ENCODE measurements around the gene ATP8B1.

ATP8B1 gene

DNA sequence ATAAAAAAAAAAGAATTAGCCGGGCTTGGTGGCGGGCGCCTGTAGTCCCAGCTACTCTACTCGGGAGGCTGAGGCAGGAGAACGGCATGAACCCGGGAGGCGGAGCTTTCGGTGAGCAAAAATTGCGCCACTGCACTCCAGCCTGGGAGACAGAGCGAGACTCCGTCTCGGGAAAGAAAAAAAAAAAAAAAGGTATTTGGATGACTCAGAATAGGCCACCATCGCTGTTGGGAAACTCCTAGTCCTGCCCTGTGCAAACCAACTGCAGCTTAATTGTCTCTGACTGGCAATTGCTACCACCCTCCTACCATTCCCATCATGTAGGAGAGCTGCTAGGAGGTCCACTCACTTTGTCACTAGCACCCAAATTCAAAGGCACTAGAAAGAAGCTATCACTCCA, 43.5 kb downstream of the ATP8B1 start:
- Histone ChIP-seq H3K18ac (ENCODE audit: low read length) (no peak overlapping the region), H3K23ac (ENCODE audit: low read length) (no peak overlapping the region), H3K56ac (ENCODE audit: low read length) (no peak overlapping the region), H3K27me3 (ENCODE audit: insufficient read depth, low read length, poor library complexity) (no peaks in the 10 kb centered on the region), H4K8ac (ENCODE audit: low read depth, low read length) (no peak overlapping the region), H3K4ac (ENCODE audit: low read depth, low read length) (no peak overlapping the region), H2BK5ac (ENCODE audit: low read length) (no peak overlapping the region), H3K36me3 (ENCODE audit: control insufficient read depth, insufficient read depth, low read length) (no peaks in the 10 kb centered on the region), H3K79me2 (ENCODE audit: control insufficient read depth, insufficient read depth, low read length) (no peaks in the 10 kb centered on the region), H2BK15ac (replicated peaks; ENCODE audit: low read depth) (no peak overlapping the region), H3K4me1 (ENCODE audit: control insufficient read depth, low read depth, low read length) (no peaks in the 10 kb centered on the region), H3K79me1 (ENCODE audit: low read length) (no peaks in the 10 kb centered on the region), H3K4me2 (ENCODE audit: low read length) (no peak overlapping the region), H4K5ac (ENCODE audit: low read length) (no peak overlapping the region), H2BK120ac (ENCODE audit: low read depth, low read length) (no peak overlapping the region), H3K27ac (ENCODE audit: low read depth, low read length) (no peak overlapping the region), H3K4me3 (ENCODE audit: low read length) (no peak overlapping the region), H3K9ac (ENCODE audit: low read length) (no peak overlapping the region), H2AK5ac (ENCODE audit: low read length) (no peak overlapping the region)
- no CpG with 5 or more reads among the region's 13 CpGs for WGBS (ENCODE audit: extremely low coverage, insufficient coverage, low lambda C conversion rate)
- no peak for DNase-seq

DNA sequence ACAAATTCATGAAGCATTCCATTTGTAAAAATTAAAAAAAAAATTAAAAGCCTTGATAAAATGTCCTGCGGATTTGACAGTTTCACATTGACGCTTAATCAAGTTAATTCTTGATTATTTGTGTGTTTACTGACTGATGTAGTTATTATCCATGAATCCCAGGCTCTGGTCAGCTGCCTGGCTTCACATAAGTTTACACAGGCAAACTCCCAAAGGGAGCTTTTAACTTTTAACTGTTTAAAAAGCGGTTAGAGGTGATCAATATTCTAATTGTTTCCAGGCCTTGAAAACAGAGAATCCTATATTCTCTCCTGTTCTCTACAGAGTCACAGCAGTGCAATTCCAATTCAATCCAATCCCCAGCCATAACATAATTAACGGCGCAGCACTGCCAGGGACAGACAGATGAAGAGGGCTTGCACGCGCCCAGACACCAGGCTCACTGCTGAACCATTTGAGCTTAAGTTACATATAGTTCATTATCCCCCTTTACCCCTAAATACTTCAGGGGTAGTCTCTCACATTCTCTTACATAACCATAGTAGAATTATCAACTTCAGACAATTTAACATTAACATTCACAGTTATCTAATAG, 47.5 kb downstream of the ATP8B1 start:
- Histone ChIP-seq H3K36me3 (ENCODE audit: control insufficient read depth, insufficient read depth, low read length) (no peaks in the 10 kb centered on the region), H2BK15ac (replicated peaks; ENCODE audit: low read depth) (no peak overlapping the region), H3K79me1 (ENCODE audit: low read length) (no peaks in the 10 kb centered on the region), H3K4me3 (ENCODE audit: low read length) (no peak overlapping the region), H2AK5ac (ENCODE audit: low read length) (no peak overlapping the region), H3K27ac (ENCODE audit: low read depth, low read length) (no peak overlapping the region), H2BK5ac (ENCODE audit: low read length) (no peak overlapping the region), H4K5ac (ENCODE audit: low read length) (no peak overlapping the region), H3K18ac (ENCODE audit: low read length) (no peak overlapping the region), H3K79me2 (ENCODE audit: control insufficient read depth, insufficient read depth, low read length) (no peaks in the 10 kb centered on the region), H4K8ac (ENCODE audit: low read depth, low read length) (no peak overlapping the region), H3K56ac (ENCODE audit: low read length) (no peak overlapping the region), H3K27me3 (ENCODE audit: insufficient read depth, low read length, poor library complexity) (no peaks in the 10 kb centered on the region), H3K4me2 (ENCODE audit: low read length) (no peak overlapping the region), H3K9ac (ENCODE audit: low read length) (no peak overlapping the region), H3K23ac (ENCODE audit: low read length) (no peak overlapping the region), H2BK120ac (ENCODE audit: low read depth, low read length) (no peak overlapping the region), H3K4ac (ENCODE audit: low read depth, low read length) (no peak overlapping the region), H3K4me1 (ENCODE audit: control insufficient read depth, low read depth, low read length) (no peaks in the 10 kb centered on the region)
- no peak for DNase-seq
- no CpG with 5 or more reads among the region's 7 CpGs for WGBS (ENCODE audit: extremely low coverage, insufficient coverage, low lambda C conversion rate)

DNA sequence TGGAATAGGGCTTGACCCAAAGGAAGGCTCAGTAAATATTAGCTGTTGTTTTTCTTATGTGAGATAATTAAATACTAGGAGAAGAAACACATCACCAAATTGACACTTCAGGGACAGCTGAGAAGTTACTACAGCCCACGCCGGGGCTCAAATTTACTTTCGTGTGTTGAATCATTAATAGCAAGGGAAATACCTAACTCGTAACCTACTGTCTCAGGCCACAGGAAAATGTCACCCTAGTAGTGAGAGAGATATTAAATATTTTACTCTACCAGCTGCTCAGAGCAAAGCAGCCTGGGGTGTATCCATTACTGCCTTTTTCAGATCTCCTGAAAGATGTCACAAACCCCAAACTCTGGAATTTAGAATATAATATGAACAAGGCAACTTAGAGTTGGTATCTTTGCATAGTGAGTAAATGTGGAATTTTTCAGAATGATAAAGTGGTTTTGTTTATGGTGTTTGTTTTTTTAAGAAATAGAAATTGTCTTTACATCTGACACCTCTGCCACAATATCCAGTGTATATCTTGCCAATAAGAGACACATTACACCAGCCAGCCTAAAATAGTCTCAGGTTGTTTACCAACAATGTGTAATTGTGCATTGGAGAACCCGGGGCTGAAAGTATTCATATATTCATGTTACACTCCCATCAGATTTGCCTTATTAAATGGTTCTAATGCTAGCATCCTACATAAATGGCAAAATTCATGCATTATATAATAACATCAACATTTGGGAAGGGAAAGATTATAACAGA, 48.4 kb downstream of the ATP8B1 start:
- no peak for DNase-seq
- H3K56ac ChIP-seq (ENCODE audit: low read length) = no peak overlapping the region
- WGBS (ENCODE audit: extremely low coverage, insufficient coverage, low lambda C conversion rate) = no CpG with 5 or more reads among the region's 5 CpGs
- no peak overlapping the region for H2BK15ac ChIP-seq (replicated peaks; ENCODE audit: low read depth)
- H4K5ac ChIP-seq (ENCODE audit: low read length) = no peak overlapping the region
- H3K23ac ChIP-seq (ENCODE audit: low read length) = no peak overlapping the region
- no peak overlapping the region for H3K4ac ChIP-seq (ENCODE audit: low read depth, low read length)
- no peak overlapping the region for H3K27ac ChIP-seq (ENCODE audit: low read depth, low read length)
- H3K4me2 ChIP-seq (ENCODE audit: low read length) = no peak overlapping the region
- no peaks in the 10 kb centered on the region for H3K27me3 ChIP-seq (ENCODE audit: insufficient read depth, low read length, poor library complexity)
- no peak overlapping the region for H4K8ac ChIP-seq (ENCODE audit: low read depth, low read length)
- no peak overlapping the region for H3K9ac ChIP-seq (ENCODE audit: low read length)
- no peak overlapping the region for H2BK5ac ChIP-seq (ENCODE audit: low read length)
- no peaks in the 10 kb centered on the region for H3K36me3 ChIP-seq (ENCODE audit: control insufficient read depth, insufficient read depth, low read length)
- no peaks in the 10 kb centered on the region for H3K4me1 ChIP-seq (ENCODE audit: control insufficient read depth, low read depth, low read length)
- H3K4me3 ChIP-seq (ENCODE audit: low read length) = no peak overlapping the region
- no peak overlapping the region for H3K18ac ChIP-seq (ENCODE audit: low read length)
- no peak overlapping the region for H2AK5ac ChIP-seq (ENCODE audit: low read length)
- no peaks in the 10 kb centered on the region for H3K79me2 ChIP-seq (ENCODE audit: control insufficient read depth, insufficient read depth, low read length)
- no peaks in the 10 kb centered on the region for H3K79me1 ChIP-seq (ENCODE audit: low read length)
- no peak overlapping the region for H2BK120ac ChIP-seq (ENCODE audit: low read depth, low read length)

DNA sequence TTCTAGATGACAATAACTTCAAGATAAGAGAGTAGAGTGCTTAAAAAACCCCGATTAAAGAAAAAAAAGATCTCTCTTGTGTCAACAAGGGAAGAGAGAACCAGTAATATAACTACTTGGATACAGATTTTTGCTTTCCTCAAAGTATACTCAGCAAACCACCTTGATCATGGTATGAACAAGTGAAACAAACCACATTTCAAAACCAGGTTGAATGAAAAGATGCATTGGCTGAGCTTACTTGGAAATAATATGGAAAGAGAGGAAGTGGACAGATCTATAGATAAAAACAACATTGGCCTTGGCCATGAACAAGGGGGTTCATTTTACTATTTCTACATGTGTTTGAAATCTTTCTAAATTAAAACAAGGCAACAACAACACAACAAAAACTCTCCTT, 50.1 kb downstream of the ATP8B1 start:
- H3K4me1 ChIP-seq (ENCODE audit: control insufficient read depth, low read depth, low read length) = peaks cover 2% of the 10 kb centered on the region
- H4K5ac ChIP-seq (ENCODE audit: low read length) = no peak overlapping the region
- DNase-seq = no peak
- no peak overlapping the region for H2BK15ac ChIP-seq (replicated peaks; ENCODE audit: low read depth)
- H3K56ac ChIP-seq (ENCODE audit: low read length) = no peak overlapping the region
- H2BK120ac ChIP-seq (ENCODE audit: low read depth, low read length) = no peak overlapping the region
- H3K79me1 ChIP-seq (ENCODE audit: low read length) = no peaks in the 10 kb centered on the region
- H3K27ac ChIP-seq (ENCODE audit: low read depth, low read length) = no peak overlapping the region
- H4K8ac ChIP-seq (ENCODE audit: low read depth, low read length) = no peak overlapping the region
- WGBS (ENCODE audit: extremely low coverage, insufficient coverage, low lambda C conversion rate) = no CpG with 5 or more reads among the region's 1 CpG
- no peak overlapping the region for H3K4ac ChIP-seq (ENCODE audit: low read depth, low read length)
- no peak overlapping the region for H3K4me3 ChIP-seq (ENCODE audit: low read length)
- no peak overlapping the region for H3K18ac ChIP-seq (ENCODE audit: low read length)
- no peaks in the 10 kb centered on the region for H3K27me3 ChIP-seq (ENCODE audit: insufficient read depth, low read length, poor library complexity)
- no peak overlapping the region for H2AK5ac ChIP-seq (ENCODE audit: low read length)
- no peak overlapping the region for H3K4me2 ChIP-seq (ENCODE audit: low read length)
- H2BK5ac ChIP-seq (ENCODE audit: low read length) = no peak overlapping the region
- no peak overlapping the region for H3K9ac ChIP-seq (ENCODE audit: low read length)
- no peaks in the 10 kb centered on the region for H3K36me3 ChIP-seq (ENCODE audit: control insufficient read depth, insufficient read depth, low read length)
- H3K79me2 ChIP-seq (ENCODE audit: control insufficient read depth, insufficient read depth, low read length) = no peaks in the 10 kb centered on the region
- no peak overlapping the region for H3K23ac ChIP-seq (ENCODE audit: low read length)

DNA sequence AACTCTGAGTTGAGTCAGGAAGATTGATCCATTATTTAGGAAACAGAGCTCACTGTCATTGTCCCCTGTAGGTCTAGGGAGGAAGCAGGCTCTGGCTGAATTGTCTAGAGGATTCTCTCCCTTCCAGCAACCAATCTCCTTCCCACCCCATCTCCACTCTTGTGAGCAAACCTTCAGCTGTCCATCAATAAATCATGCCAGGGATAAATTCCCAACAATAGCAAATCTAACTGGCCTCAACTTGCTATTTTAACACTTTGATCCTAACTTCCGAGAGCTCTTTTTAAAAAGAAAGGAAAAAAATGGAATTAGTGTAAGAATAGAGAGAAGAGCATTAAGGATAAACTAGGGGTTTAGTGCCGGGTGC, 53.5 kb downstream of the ATP8B1 start:
- H4K8ac ChIP-seq (ENCODE audit: low read depth, low read length) = no peak overlapping the region
- no peak overlapping the region for H2BK120ac ChIP-seq (ENCODE audit: low read depth, low read length)
- no peaks in the 10 kb centered on the region for H3K79me1 ChIP-seq (ENCODE audit: low read length)
- no peak overlapping the region for H3K4me3 ChIP-seq (ENCODE audit: low read length)
- no peak overlapping the region for H3K56ac ChIP-seq (ENCODE audit: low read length)
- H3K4me1 ChIP-seq (ENCODE audit: control insufficient read depth, low read depth, low read length) = peaks cover 2% of the 10 kb centered on the region
- H3K36me3 ChIP-seq (ENCODE audit: control insufficient read depth, insufficient read depth, low read length) = no peaks in the 10 kb centered on the region
- DNase-seq = no peak
- WGBS (ENCODE audit: extremely low coverage, insufficient coverage, low lambda C conversion rate) = no CpG with 5 or more reads among the region's 2 CpGs
- no peak overlapping the region for H3K4me2 ChIP-seq (ENCODE audit: low read length)
- H2BK5ac ChIP-seq (ENCODE audit: low read length) = no peak overlapping the region
- no peak overlapping the region for H3K27ac ChIP-seq (ENCODE audit: low read depth, low read length)
- no peak overlapping the region for H2AK5ac ChIP-seq (ENCODE audit: low read length)
- H3K79me2 ChIP-seq (ENCODE audit: control insufficient read depth, insufficient read depth, low read length) = no peaks in the 10 kb centered on the region
- H3K23ac ChIP-seq (ENCODE audit: low read length) = no peak overlapping the region
- no peak overlapping the region for H3K9ac ChIP-seq (ENCODE audit: low read length)
- H3K4ac ChIP-seq (ENCODE audit: low read depth, low read length) = no peak overlapping the region
- H3K18ac ChIP-seq (ENCODE audit: low read length) = no peak overlapping the region
- H3K27me3 ChIP-seq (ENCODE audit: insufficient read depth, low read length, poor library complexity) = no peaks in the 10 kb centered on the region
- H2BK15ac ChIP-seq (replicated peaks; ENCODE audit: low read depth) = no peak overlapping the region
- no peak overlapping the region for H4K5ac ChIP-seq (ENCODE audit: low read length)
